Testis (tissue), 3 donors: ENCODE results near the gene TEKT2. TPM values are rescaled to one million over a fixed set of nuclear protein-coding genes. Genes with fewer than 3 reads are reported as not detected.

Experiments
- DNase-seq: peaks from one replicate; pipeline ENCODE4 v3.0.0-alpha.2; 2019
- H3K27ac ChIP-seq, 2 donors: fragments of 200-600 bp; sonication (generic); one replicate each; pipeline ENCODE4 v1.5.1; 2019
- H3K27me3 ChIP-seq: fragments of 200-600 bp; sonication (generic); one replicate; pipeline ENCODE4 v1.5.1; 2019
- H3K36me3 ChIP-seq: fragments of 200-600 bp; sonication (generic); one replicate; pipeline ENCODE4 v1.5.1; 2017; ENCODE audit warnings: low read depth; ENCODE audit errors: missing control alignments
- H3K4me1 ChIP-seq: fragments of 200-600 bp; sonication (generic); one replicate; pipeline ENCODE4 v1.5.1; 2019
- H3K4me3 ChIP-seq, 2 donors: fragments of 200-600 bp; sonication (generic); one replicate each; pipeline ENCODE4 v1.5.1; 2017 to 2019
- H3K9me3 ChIP-seq: fragments of 200-600 bp; sonication (generic); one replicate; pipeline ENCODE4 v1.5.1; 2017
- CTCF ChIP-seq, 3 experiments: fragments of 450-650 bp in 2 of 3; fragments of 200-600 bp in 1 of 3; sonication (generic) in 1 of 3; IDR thresholded peaks; one replicate each; pipeline ENCODE4 v1.5.1; 2016 to 2019; ENCODE audit warnings: antibody characterized with exemption in 3 of 3, mild to moderate bottlenecking in 2 of 3, moderate library complexity in 1 of 3
- POLR2A ChIP-seq: fragments of 450-650 bp; IDR thresholded peaks from one replicate; pipeline ENCODE4 v1.6.1; 2017; ENCODE audit warnings: antibody characterized with exemption, mild to moderate bottlenecking, moderate library complexity
- WGBS, 2 donors: methylation state at CpG; one replicate each; pipeline ENCODE4 v1.1.5; 2018; 5-methylcytosine and 5-hydroxymethylcytosine counted together
- intact Hi-C: fragments of 100-400 bp; cut with DNase I; formaldehyde crosslinking; loops from one replicate; pipeline ENCODE4 v1.15.1; 2023; ENCODE audit warnings: low total_unique reads
- polyA plus RNA-seq: library from polyadenylated mRNA; stranded (reverse); fragments of 350-450 nt; fragmentation: Illumina TruSeq; extraction: RNeasy Lipid Tissue Mini Kit (QIAGEN cat#74804); gene quantifications from one replicate; pipeline ENCODE4 v1.2.3, GENCODE V29; 2014; ENCODE audit warnings: low read depth, low replicate concordance; ENCODE audit not compliant: insufficient read depth
- total RNA-seq, 2 donors: library from RNA; depleted of rRNA; stranded (reverse); fragments of >200 nt; gene quantifications; one replicate each; pipeline ENCODE4 v1.2.3, GENCODE V29; 2016

The TEKT2 gene
- total and polyA plus RNA-seq, 3 donors from 2014 or later: 35.1 to 117 (median 65.0) TPM

GRCh38 chr1:36137776-36138175, 53.9 kb downstream of the TEKT2 start:
- no peak for TF ChIP-seq POLR2A
- no peak for TF ChIP-seq CTCF (IDR thresholded peaks at IDR 0.05)
- H3K4me1 ChIP-seq: peaks cover 19% of the 10 kb centered on the region
- 88 to 90% methylated on average over 3 of the region's 3 CpGs for WGBS, 2 donors
- no peaks in the 10 kb centered on the region for H3K36me3 ChIP-seq
- intact Hi-C loops: no loop called here
- DNase-seq: no peak
- H3K27ac ChIP-seq: no peak overlapping the region
- no peaks in the 10 kb centered on the region for H3K27me3 ChIP-seq
- no peaks in the 10 kb centered on the region for H3K9me3 ChIP-seq
- H3K4me3 ChIP-seq: no peak overlapping the region

Other genes with a start within 250 kb of the TEKT2 start
- gene AGO1, start 200.9 kb upstream of the TEKT2 start, total RNA-seq: 10 to 100 TPM; 32.3 to 41.9 TPM
- gene AGO1, start 200.9 kb upstream of the TEKT2 start, polyA plus RNA-seq: 11.5 TPM
- gene AGO3, start 153.0 kb upstream of the TEKT2 start, total RNA-seq: 10 to 100 TPM; 42.6 to 47.2 TPM
- gene AGO3, start 153.0 kb upstream of the TEKT2 start, polyA plus RNA-seq: 22.4 TPM
- gene ADPRS, start 4.8 kb downstream of the TEKT2 start, total RNA-seq: 100 to 1,000 TPM in 1 of 2 donors, 10 to 100 TPM in 1; 84.4 to 106 TPM
- 41.8 TPM for gene ADPRS, start 4.8 kb downstream of the TEKT2 start, polyA plus RNA-seq
- 1 to 10 TPM; 1.3 to 2.0 TPM for gene COL8A2, start 41.1 kb downstream of the TEKT2 start, total RNA-seq
- gene COL8A2, start 41.1 kb downstream of the TEKT2 start, polyA plus RNA-seq: 4.2 TPM
- 100 to 1,000 TPM; 109 to 146 TPM for gene TRAPPC3, start 65.4 kb downstream of the TEKT2 start, total RNA-seq
- gene TRAPPC3, start 65.4 kb downstream of the TEKT2 start, polyA plus RNA-seq: 111 TPM
- 10 to 100 TPM; 45.4 to 59.6 TPM for gene MAP7D1, start 72.1 kb downstream of the TEKT2 start, total RNA-seq
- gene MAP7D1, start 72.1 kb downstream of the TEKT2 start, polyA plus RNA-seq: 50.2 TPM
- gene THRAP3, start 140.3 kb downstream of the TEKT2 start, total RNA-seq: 100 to 1,000 TPM in 1 of 2 donors, 10 to 100 TPM in 1; 93.0 to 112 TPM
- 72.5 TPM for gene THRAP3, start 140.3 kb downstream of the TEKT2 start, polyA plus RNA-seq
- 10 to 100 TPM in 1 of 2 donors, 1 to 10 TPM in 1; 6.8 to 12.8 TPM for gene SH3D21, start 222.3 kb downstream of the TEKT2 start, total RNA-seq
- 14.9 TPM for gene SH3D21, start 222.3 kb downstream of the TEKT2 start, polyA plus RNA-seq
- gene EVA1B, start 239.6 kb downstream of the TEKT2 start, total RNA-seq: 10 to 100 TPM in 1 of 2 donors, 1 to 10 TPM in 1; 9.1 to 19.4 TPM
- 9.6 TPM for gene EVA1B, start 239.6 kb downstream of the TEKT2 start, polyA plus RNA-seq